ENCODE results near the gene TBC1D24. TPM values are rescaled to one million over a fixed set of nuclear protein-coding genes. Genes with fewer than 3 reads are reported as not detected.

Gene TBC1D24
- total and polyA plus RNA-seq, 9 of the 15 experiments (the other 6 are each of a cell fraction or from before 2014, with no cell fraction given) = 1.7 to 22.6 (median 7.2) TPM

GRCh38 chr16:2500430-2500917, 25.5 kb downstream of the TBC1D24 start (continued):
- TF ChIP-seq ZBTB33 (CRISPR knock-in tag; IDR thresholded peaks at IDR 0.05) (peak; percentile 100), CBFA2T2 (conservative IDR thresholded peaks at IDR 0.05) (peak; percentile 27; the same call in 1 of the 2 replicates), POLR2G (IDR thresholded peaks at IDR 0.05; ENCODE audit: low read depth, low read length) (peak; percentile 31; the same call in 1 of the 2 replicates), SRSF3 (IDR thresholded peaks at IDR 0.05; ENCODE audit: insufficient read depth, low read length) (no peak), ATF3 (IDR thresholded peaks at IDR 0.05) (peak; percentile 19; the same call in 1 of the 2 replicates), ATF3 (CRISPR knock-in tag; conservative IDR thresholded peaks at IDR 0.05) (no peak), TAF7 (tag; IDR thresholded peaks at IDR 0.05) (no peak), CBFA2T3 (IDR thresholded peaks at IDR 0.05) (peak; percentile 53)
